Psoas muscle (tissue), 8 donors: ENCODE results near the gene KCTD2. TPM values are rescaled to one million over a fixed set of nuclear protein-coding genes. Genes with fewer than 3 reads are reported as not detected.

Source experiments
- ATAC-seq, 4 donors: fragments of 200-7000 bp; cut with Tn5 transposase; one replicate each; pipeline ENCODE4 v1.9.1; 2020; ENCODE audit warnings: moderate library complexity in 3 of 4, mild to moderate bottlenecking in 2 of 4
- DNase-seq, 2 donors: peaks; one replicate each; pipeline ENCODE4 v3.0.0-alpha.2; 2020
- H3K27ac ChIP-seq: fragments of 200-600 bp; one replicate; pipeline ENCODE4 v1.8.0; 2022
- H3K27me3 ChIP-seq, 3 donors: fragments of 200-600 bp in 1 of 3; one replicate each; pipeline versions ENCODE4 v1.6.1 to v1.8.0; 2013 to 2022; ENCODE audit warnings: low read length in 2 of 3, mild to moderate bottlenecking in 2 of 3, moderate library complexity in 1 of 3; ENCODE audit not compliant: insufficient read depth in 3 of 3
- H3K36me3 ChIP-seq, 2 donors: fragments of 200-600 bp in 1 of 2; one replicate each; pipeline versions ENCODE4 v1.6.1 to v1.8.0; 2013 to 2022; ENCODE audit warnings: low read depth in 1 of 2, mild to moderate bottlenecking in 1 of 2, moderate library complexity in 1 of 2; ENCODE audit not compliant: insufficient read depth in 1 of 2
- H3K4me1 ChIP-seq: fragments of 200-600 bp; one replicate; pipeline ENCODE4 v1.8.0; 2022
- H3K4me3 ChIP-seq: fragments of 200-600 bp; one replicate; pipeline ENCODE4 v1.8.0; 2022; ENCODE audit warnings: mild to moderate bottlenecking
- H3K9me3 ChIP-seq: fragments of 200-600 bp; one replicate; pipeline ENCODE4 v1.8.0; 2022
- CTCF ChIP-seq: fragments of 200-600 bp; IDR thresholded peaks from one replicate; pipeline ENCODE4 v1.8.0; 2022; ENCODE audit warnings: antibody characterized with exemption
- WGBS, 3 donors: extraction: QIAGEN DNeasy Blood & Tissue Kit; methylation state at CpG; one replicate each; pipeline versions ENCODE4 v1.1.6 to v1.1.7; 2013; 5-methylcytosine and 5-hydroxymethylcytosine counted together
- intact Hi-C, 2 donors: fragments of 100-400 bp; cut with DNase I; formaldehyde crosslinking; loops; one replicate each; pipeline versions ENCODE4 v1.11.0 to v1.14.2; 2022
- long read RNA-seq, 2 donors: library from polyadenylated mRNA; unstranded; transcript quantifications; one replicate each; pipeline ENCODE4 v2.0.0, GENCODE V29; 2021
- polyA plus RNA-seq, 3 donors: library from polyadenylated mRNA; stranded (reverse); fragments of 200-250 nt; gene quantifications; one replicate each; pipeline ENCODE4 v1.2.3, GENCODE V29; 2013
- total RNA-seq, 4 donors: library from RNA; stranded (reverse); fragmentation: NEBNext Ultra II Directional in 2 of 4; extraction: Animal tissue kit (Norgen Biotek cat#: 25700) in 2 of 4; gene quantifications; one replicate each; pipeline versions ENCODE4 v1.2.1 to v1.2.4, GENCODE V29; 2021 to 2023
- donor health status: healthy with polysubstance abuse.
- donor health status: DM: no; HTN: no; CAD: no; lungs with moderate emphysema.
- donor health status: Bipolar disorder and iron deficiency.
- donor health status: healthy.
- donor health status: DM: yes; HTN: yes; CAD: no.
- donor health status: DM: no; HTN: no; CAD: no.
- donor health status: DM: no; HTN: no; CAD: no.
- donor health status: DM: yes; HTN: yes; CAD: no.

Gene KCTD2
- total RNA-seq (10 to 100 TPM; 29.2 to 38.7 (median 35.2) TPM), polyA plus RNA-seq (10 to 100 TPM; 26.9 to 71.2 (median 29.7) TPM)
- long read RNA-seq, donor 1, transcript KCTD2-201 (6 exons, 3,635 nt) = major isoform, 11 of 21 reads
- long read RNA-seq, donor 1, partial matches to known transcripts = 9 of 21 reads
- long read RNA-seq, donor 1, other reads (novel, unspliced or antisense) = 0 of 21 reads
- long read RNA-seq, donor 2, transcript KCTD2-201 (6 exons, 3,635 nt) = major isoform, 10 of 31 reads
- long read RNA-seq, donor 2, partial matches to known transcripts = 20 of 31 reads
- long read RNA-seq, donor 2, other reads (novel, unspliced or antisense) = 1 of 31 reads

DNA sequence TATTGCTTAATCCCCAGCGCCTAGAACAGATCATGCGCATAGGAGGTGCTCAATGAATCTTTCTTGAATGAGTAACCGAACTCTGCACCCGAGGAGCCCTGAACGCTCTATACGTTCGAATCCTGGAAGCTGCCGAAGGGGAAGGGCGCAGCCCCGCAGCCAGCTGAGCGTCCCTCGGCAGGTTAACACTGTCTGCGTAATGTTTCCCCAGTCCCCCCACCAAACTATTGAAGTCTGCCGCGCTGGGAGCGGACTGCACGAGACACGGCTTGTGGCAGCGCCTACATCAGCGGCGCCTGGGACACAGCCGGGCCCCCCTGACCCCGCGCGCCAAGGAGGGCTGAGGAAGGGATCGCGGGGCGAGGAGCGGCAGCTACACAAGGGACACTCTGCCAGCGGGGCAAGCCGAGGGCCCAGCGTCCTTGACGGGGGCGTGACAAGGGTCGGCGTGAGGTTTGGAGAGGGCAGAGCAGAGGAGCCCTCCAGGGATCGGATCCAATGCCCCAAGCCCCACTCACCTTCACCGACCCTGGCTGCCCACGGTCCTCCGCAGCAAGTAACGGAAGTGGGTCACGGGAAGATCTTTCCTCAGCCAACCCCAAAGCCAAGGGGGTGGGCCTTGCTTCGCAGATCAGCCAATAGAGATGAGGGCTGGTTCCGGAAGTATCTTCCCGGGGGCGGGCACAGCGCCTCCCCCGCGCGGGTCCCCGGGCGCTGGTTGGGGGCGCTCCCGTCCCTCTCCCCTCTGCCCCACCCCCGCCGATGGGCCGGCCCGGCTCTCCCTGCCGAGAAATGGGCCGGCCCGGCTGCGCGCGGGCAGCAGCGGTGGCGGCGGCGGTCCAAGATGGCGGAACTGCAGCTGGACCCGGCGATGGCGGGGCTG lies at the start of gene KCTD2, which contains the start of gene ATP5PD:
Gene KCTD2, plus strand, starts transcription at position 819 of the 883 bp plus-strand sequence. Its CDS starts 26 bp downstream, at position 845.
Gene ATP5PD, minus strand, starts transcription at position 563 of the 883 bp plus-strand sequence. CDS start 4,319 bp downstream, outside the sequence.
- intact Hi-C loops = loop anchor here in 1 of 2 donors (5.0 kb wide), 1 partner anchor 156 kb away; no protein-coding TSS in a partner anchor
- no peak for TF ChIP-seq CTCF
- peak; percentile 98 for DNase-seq
- Histone ChIP-seq H3K36me3 (peaks cover 6 to 35% of the 10 kb centered on the region in 2 donors), H3K27ac (peak within 1 kb of the TSS; percentile 97), H3K9me3 (no peaks in the 10 kb centered on the region), H3K4me3 (peak within 1 kb of the TSS; percentile 95), H3K27me3 (no peaks in the 10 kb centered on the region), H3K4me1 (peaks cover 21% of the 10 kb centered on the region)
- peak; percentile 96 to 99 (median 98) for ATAC-seq
- WGBS, 3 donors = 0% methylated on average over 40 to 72 of the region's 72 CpGs

DNA sequence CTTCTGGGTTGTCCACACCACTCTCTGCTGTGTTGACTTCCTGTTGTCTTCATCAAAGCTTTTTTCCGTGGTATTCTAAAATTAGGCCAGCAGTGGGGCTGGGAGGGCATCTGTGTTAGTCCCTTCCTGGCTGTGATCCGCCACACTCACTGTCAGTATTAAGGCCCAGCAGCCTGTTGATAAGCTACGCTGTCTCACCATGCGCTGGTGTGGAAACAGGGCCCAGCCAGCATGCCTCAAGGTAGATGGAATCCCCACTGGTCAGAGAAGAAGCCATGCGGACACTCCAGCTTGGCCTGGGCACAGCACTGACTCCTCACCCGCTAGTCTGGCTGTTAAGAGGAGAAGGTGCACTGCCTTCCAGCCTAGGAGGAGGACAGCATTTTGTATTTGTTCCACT lies 48.2 kb upstream of the KCTD2 start:
- intact Hi-C loops = no loop called here
- ATAC-seq (no peak), DNase-seq (peak in 1 of 2 donors; percentile 21)
- no peak for TF ChIP-seq CTCF
- no peaks in the 10 kb centered on the region for H3K27me3 ChIP-seq
- H3K4me1 ChIP-seq = no peaks in the 10 kb centered on the region
- no peaks in the 10 kb centered on the region for H3K36me3 ChIP-seq
- H3K27ac ChIP-seq = no peak overlapping the region
- H3K4me3 ChIP-seq = no peak overlapping the region
- H3K9me3 ChIP-seq = no peaks in the 10 kb centered on the region
- WGBS, 3 donors = 75 to 85% (median 81%) methylated on average over 6 of the region's 6 CpGs

DNA sequence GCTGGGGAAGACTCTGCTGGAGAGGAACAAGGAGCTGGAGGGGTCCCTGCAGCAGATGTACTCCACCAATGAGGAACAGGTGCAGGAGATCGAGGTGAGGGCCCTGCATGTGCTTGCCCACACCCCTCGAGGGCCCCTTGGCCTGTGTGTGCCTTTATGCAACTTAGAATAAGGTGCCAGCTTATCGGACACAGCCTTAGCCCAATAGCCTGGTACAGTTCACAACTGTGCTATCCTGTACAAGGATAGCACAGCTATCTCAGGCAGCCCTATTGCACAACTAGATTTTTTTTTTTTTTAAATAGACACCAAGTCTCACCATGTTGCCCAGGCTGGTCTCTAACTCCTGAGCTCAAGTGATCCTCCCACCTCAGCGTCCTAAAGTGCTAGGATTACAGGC lies 47.5 kb upstream of the KCTD2 start:
- Histone ChIP-seq H3K9me3 (no peaks in the 10 kb centered on the region), H3K27me3 (no peaks in the 10 kb centered on the region), H3K36me3 (no peaks in the 10 kb centered on the region), H3K27ac (no peak overlapping the region), H3K4me1 (no peaks in the 10 kb centered on the region), H3K4me3 (no peak overlapping the region)
- intact Hi-C loops = no loop called here
- 62 to 77% (median 76%) methylated on average over 4 of the region's 4 CpGs for WGBS, 3 donors
- DNase-seq (peak in 1 of 2 donors; percentile 15), ATAC-seq (no peak)
- TF ChIP-seq CTCF = no peak

GRCh38 chr17:75001915-75002843 lies 44.8 kb upstream of the KCTD2 start:
- TF ChIP-seq CTCF = no peak
- Histone ChIP-seq H3K9me3 (no peaks in the 10 kb centered on the region), H3K27me3 (no peaks in the 10 kb centered on the region), H3K4me1 (no peaks in the 10 kb centered on the region), H3K4me3 (no peak overlapping the region), H3K36me3 (no peaks in the 10 kb centered on the region), H3K27ac (no peak overlapping the region)
- ATAC-seq (no peak), DNase-seq (peak in 1 of 2 donors; percentile 39)
- 91 to 96% (median 94%) methylated on average over 13 to 15 of the region's 15 CpGs for WGBS, 3 donors
- intact Hi-C loops = no loop called here
